Measurements from ENCODE around the gene CDK6. TPM values are rescaled to one million over a fixed set of nuclear protein-coding genes. Genes with fewer than 3 reads are reported as not detected.

Gene CDK6
- polyA plus RNA-seq, 1 experiment, result 29.2 TPM

DNA sequence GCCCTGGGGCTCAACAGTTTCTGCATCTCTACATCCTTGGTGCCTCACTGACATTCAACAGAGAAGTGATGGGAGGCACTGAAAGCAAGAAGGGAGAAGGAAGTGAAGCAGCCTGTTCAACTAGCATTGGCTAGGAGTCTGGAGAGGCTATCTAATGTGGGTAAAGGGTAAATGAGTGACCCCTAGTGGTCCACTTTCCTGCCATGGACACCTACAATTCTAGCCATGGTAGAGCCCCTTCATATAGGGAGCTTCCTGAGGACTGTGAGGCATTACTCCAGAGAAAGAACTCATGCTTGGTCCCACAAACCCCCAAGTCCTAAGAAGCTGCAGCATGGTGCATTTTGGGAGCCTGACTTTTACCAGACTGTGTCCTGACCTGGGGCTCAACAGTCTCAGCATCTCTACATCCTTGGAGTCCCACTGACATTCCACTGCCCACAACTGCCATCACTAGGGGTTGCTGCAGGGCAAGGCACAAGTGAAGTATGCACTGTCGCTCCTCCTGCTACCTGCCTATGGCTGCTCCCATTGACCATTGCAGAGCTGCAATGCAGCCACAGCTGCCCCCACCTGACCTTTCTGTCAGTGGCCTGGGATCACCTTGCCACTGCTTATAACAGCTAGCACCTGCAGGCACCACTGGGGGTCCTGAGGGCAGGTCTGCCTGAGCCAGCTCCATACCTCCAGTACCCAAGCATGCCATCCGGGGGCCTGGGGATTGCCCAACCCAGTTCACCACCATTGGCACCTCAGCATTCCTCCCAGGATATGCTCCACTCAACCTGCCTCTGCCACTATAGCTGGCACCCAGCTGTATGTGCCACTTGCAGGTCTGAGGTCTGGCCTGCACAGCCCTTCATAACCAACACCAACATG, 44.1 kb upstream of the CDK6 start:
- Histone ChIP-seq H3K27me3 (ENCODE audit: control insufficient read depth, insufficient read depth, low read length) (no peaks in the 10 kb centered on the region), H3K4me3 (ENCODE audit: low read depth, low read length) (no peak overlapping the region), H3K36me3 (ENCODE audit: control insufficient read depth, insufficient read depth, low read length) (no peaks in the 10 kb centered on the region)
- POLR2A ChIA-PET, result no interaction called here
- CTCF ChIA-PET, result interaction anchor here (0.8 to 1.2 kb wide), 3 partner anchors 9 to 36 kb away, joined by 3 read pairs; no protein-coding TSS in a partner anchor
- DNase-seq (ENCODE audit: low read depth), result no peak
- TF ChIP-seq, protein P1, sequence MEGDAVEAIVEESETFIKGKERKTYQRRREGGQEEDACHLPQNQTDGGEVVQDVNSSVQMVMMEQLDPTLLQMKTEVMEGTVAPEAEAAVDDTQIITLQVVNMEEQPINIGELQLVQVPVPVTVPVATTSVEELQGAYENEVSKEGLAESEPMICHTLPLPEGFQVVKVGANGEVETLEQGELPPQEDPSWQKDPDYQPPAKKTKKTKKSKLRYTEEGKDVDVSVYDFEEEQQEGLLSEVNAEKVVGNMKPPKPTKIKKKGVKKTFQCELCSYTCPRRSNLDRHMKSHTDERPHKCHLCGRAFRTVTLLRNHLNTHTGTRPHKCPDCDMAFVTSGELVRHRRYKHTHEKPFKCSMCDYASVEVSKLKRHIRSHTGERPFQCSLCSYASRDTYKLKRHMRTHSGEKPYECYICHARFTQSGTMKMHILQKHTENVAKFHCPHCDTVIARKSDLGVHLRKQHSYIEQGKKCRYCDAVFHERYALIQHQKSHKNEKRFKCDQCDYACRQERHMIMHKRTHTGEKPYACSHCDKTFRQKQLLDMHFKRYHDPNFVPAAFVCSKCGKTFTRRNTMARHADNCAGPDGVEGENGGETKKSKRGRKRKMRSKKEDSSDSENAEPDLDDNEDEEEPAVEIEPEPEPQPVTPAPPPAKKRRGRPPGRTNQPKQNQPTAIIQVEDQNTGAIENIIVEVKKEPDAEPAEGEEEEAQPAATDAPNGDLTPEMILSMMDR (IDR thresholded peaks at IDR 0.05; ENCODE audit: insufficient read depth, low read depth, low read length), result peak; percentile 13; the same call in 1 of the 2 replicates

DNA sequence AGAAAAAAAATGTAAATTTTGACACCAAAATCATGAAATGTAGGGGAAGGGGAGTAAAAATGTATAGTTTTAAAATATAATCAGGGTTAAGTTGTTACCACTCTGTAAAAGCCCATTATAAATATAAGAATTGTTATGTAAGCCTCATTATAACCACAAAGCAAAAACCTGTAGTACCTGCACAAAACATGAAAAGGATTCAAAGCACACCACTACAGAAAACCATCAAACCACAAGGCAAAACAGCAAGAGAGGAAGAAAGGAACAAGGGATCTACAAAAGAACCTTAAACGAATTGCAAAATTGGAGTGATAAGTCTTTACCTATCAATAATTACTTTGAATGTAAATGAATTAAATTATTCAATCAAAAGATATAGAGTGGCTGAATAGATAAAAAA, 41.0 kb upstream of the CDK6 start:
- ChIA-PET CTCF (no interaction called here), POLR2A (no interaction called here)
- TF ChIP-seq, protein P1 (IDR thresholded peaks at IDR 0.05; ENCODE audit: insufficient read depth, low read depth, low read length), result no peak
- Histone ChIP-seq H3K4me3 (ENCODE audit: low read depth, low read length) (no peak overlapping the region), H3K27me3 (ENCODE audit: control insufficient read depth, insufficient read depth, low read length) (no peaks in the 10 kb centered on the region), H3K36me3 (ENCODE audit: control insufficient read depth, insufficient read depth, low read length) (no peaks in the 10 kb centered on the region)
- no peak for DNase-seq (ENCODE audit: low read depth)

DNA sequence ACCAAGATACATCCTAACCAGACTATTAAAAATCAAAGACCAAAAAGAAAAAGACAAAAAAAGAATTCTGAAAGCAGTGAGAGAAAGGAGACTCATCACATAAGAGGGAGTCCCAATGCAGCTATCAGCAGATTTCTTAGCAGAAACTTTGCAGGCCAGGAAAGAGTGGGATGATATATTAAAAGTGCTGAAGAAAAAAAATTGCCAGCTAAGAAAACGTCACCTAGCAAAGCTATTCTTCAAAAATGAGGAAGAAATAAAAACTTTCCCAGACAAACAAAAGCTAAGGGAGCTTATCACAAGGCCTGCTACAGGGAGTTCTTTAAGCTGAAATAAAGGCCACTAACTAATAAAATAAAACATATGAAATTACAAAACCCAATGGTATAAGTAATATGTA, 40.5 kb upstream of the CDK6 start:
- no peaks in the 10 kb centered on the region for H3K27me3 ChIP-seq (ENCODE audit: control insufficient read depth, insufficient read depth, low read length)
- no peak overlapping the region for H3K4me3 ChIP-seq (ENCODE audit: low read depth, low read length)
- no peaks in the 10 kb centered on the region for H3K36me3 ChIP-seq (ENCODE audit: control insufficient read depth, insufficient read depth, low read length)
- DNase-seq (ENCODE audit: low read depth), result no peak
- TF ChIP-seq, protein P1 (IDR thresholded peaks at IDR 0.05; ENCODE audit: insufficient read depth, low read depth, low read length), result no peak
- CTCF ChIA-PET, result no interaction called here
- POLR2A ChIA-PET, result no interaction called here

DNA sequence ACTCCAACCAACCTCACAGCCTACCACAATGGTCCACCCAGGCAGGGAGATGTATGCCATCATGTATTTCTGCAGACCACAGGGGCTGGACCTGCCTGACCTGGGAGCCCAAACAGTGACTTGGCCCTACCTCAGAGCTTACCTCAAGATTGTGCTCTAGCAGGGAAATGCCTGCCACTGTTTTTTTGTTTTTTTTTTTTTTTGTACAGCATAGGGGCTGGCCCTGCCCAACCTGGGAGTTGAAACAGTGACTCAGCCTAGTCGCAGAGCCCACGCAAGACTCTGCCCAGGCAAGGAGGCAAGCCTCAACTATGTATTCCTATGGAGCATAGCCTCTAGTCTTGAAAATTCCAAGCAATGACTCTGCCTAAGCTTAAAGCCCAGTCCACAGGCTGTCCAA, 39.3 kb upstream of the CDK6 start:
- TF ChIP-seq, protein P1 (IDR thresholded peaks at IDR 0.05; ENCODE audit: insufficient read depth, low read depth, low read length), result no peak
- CTCF ChIA-PET, result no interaction called here
- H3K4me3 ChIP-seq (ENCODE audit: low read depth, low read length), result no peak overlapping the region
- POLR2A ChIA-PET, result no interaction called here
- no peaks in the 10 kb centered on the region for H3K36me3 ChIP-seq (ENCODE audit: control insufficient read depth, insufficient read depth, low read length)
- H3K27me3 ChIP-seq (ENCODE audit: control insufficient read depth, insufficient read depth, low read length), result no peaks in the 10 kb centered on the region
- no peak for DNase-seq (ENCODE audit: low read depth)

DNA sequence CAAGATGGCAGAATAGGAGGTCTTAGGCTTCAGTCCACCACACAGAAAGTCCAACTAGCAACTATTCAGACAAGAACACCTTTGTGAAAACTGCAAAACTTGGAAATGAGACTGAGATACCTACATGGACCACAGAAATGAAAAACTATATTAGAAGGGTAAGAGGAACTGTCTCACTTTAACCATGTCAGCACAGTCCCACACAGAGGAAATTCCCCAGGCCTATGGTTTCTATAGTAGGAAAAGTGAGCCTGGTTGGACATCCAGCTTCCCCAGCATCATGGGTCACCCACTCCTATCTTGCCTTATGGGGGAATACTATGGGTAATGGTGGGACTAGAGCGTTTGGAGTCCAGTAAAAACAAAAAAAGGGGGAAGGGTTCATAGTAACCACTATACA, 38.8 kb upstream of the CDK6 start:
- ChIA-PET CTCF (interaction anchor here (1.8 kb wide), 1 partner anchor 12 kb away, joined by 5 read pairs; no protein-coding TSS in a partner anchor), POLR2A (no interaction called here)
- no peak for DNase-seq (ENCODE audit: low read depth)
- TF ChIP-seq, protein P1 (IDR thresholded peaks at IDR 0.05; ENCODE audit: insufficient read depth, low read depth, low read length), result no peak
- no peaks in the 10 kb centered on the region for H3K27me3 ChIP-seq (ENCODE audit: control insufficient read depth, insufficient read depth, low read length)
- no peak overlapping the region for H3K4me3 ChIP-seq (ENCODE audit: low read depth, low read length)
- no peaks in the 10 kb centered on the region for H3K36me3 ChIP-seq (ENCODE audit: control insufficient read depth, insufficient read depth, low read length)

Measured in BJ (cell line).